ENCODE results near the gene TSPAN33. TPM values are rescaled to one million over a fixed set of nuclear protein-coding genes. Genes with fewer than 3 reads are reported as not detected.

The TSPAN33 gene
- total and polyA plus RNA-seq, 10 of the 15 experiments (the other 5 are each of a cell fraction or from before 2014, with no cell fraction given): 12.0 to 123 (median 86.3) TPM

GRCh38 chr7:129168231-129169021 is 23.9 kb downstream of the TSPAN33 start:
- WGBS (ENCODE audit: insufficient coverage, insufficient replicate concordance, low lambda C conversion rate, missing lambda C conversion rate): 92% methylated on average over 20 of the region's 20 CpGs
- Histone ChIP-seq H3K36me3 (ENCODE audit: control insufficient read depth in 2 of 2, insufficient read depth in 2 of 2, low read length in 1 of 2) (peaks cover 15 to 20% of the 10 kb centered on the region in 2 experiments), H3K27ac (ENCODE audit: control insufficient read depth, insufficient read depth) (peak overlapping the region; percentile 77), H3K9me3 (replicated peaks; ENCODE audit: control insufficient read depth, insufficient read depth, low read length) (no peaks in the 10 kb centered on the region), H3K27me3 (replicated peaks in 1 of 2; ENCODE audit: control insufficient read depth in 2 of 2, insufficient read depth in 2 of 2, low read length in 1 of 2) (no peaks in the 10 kb centered on the region), H2AFZ (ENCODE audit: control insufficient read depth, low read depth, low read length) (no peak overlapping the region), H3K9ac (ENCODE audit: control insufficient read depth, insufficient read depth, low read length) (no peak overlapping the region; the same call in 1 of the 2 replicates), H3K79me2 (ENCODE audit: control insufficient read depth, insufficient read depth, low read length) (no peaks in the 10 kb centered on the region), H3K4me3 (peak overlapping the region; percentile 52; the same call in 1 of the 2 replicates), H3K4me2 (ENCODE audit: control insufficient read depth, insufficient read depth) (peak overlapping the region; percentile 80), H3K4me1 (ENCODE audit: control insufficient read depth, insufficient read depth, low read length) (peaks cover 33% of the 10 kb centered on the region), H4K20me1 (ENCODE audit: control insufficient read depth, insufficient read depth) (no peaks in the 10 kb centered on the region)
- intact Hi-C loops (cut with micrococcal nuclease; ENCODE audit: unreplicated experiment): no loop called here
- BruUV-seq (replicated peaks): TSS peak; percentile 33
- FAIRE-seq (no peak), DNase-seq (ENCODE audit: low read depth, low spot score) (no peak), ATAC-seq (no peak)
- CTCF ChIA-PET: interaction anchor here (1.3 to 12.7 kb wide), 7 partner anchors 8 to 271 kb away, joined by 4 to 168 read pairs (median 7); partner anchors contain the start of gene TSPAN33
- RAD21 ChIA-PET (ENCODE audit: unreplicated experiment): interaction anchor here (2.2 to 4.0 kb wide), 2 partner anchors 22 to 42 kb away, joined by 14 to 37 read pairs; partner anchors contain the start of gene TSPAN33
- in situ Hi-C loops (cut with MboI): no loop called here
- SMC1A ChIA-PET (ENCODE audit: uncharacterized antibody, unreplicated experiment): interaction anchor here (0.7 to 3.3 kb wide), 8 partner anchors 8 to 74 kb away, joined by 3 to 28 read pairs (median 4); no protein-coding TSS in a partner anchor
- POLR2A ChIA-PET: interaction anchor here (1.2 to 5.3 kb wide), 3 partner anchors 18 to 28 kb away, joined by 3 to 32 read pairs (median 3); no protein-coding TSS in a partner anchor
- TF ChIP-seq POLR2A (IDR thresholded peaks at IDR 0.05; ENCODE audit: low read depth, low read length) (peak; percentile 54), NFIC (IDR thresholded peaks at IDR 0.05; ENCODE audit: low read depth, low read length) (no peak)

GRCh38 chr7:129169171-129169671 is 24.7 kb downstream of the TSPAN33 start:
- peak overlapping the region; percentile 77 for H3K27ac ChIP-seq (ENCODE audit: control insufficient read depth, insufficient read depth)
- ATAC-seq: peak; percentile 78
- SMC1A ChIA-PET (ENCODE audit: uncharacterized antibody, unreplicated experiment): interaction anchor here (0.6 to 3.3 kb wide), 13 partner anchors 9 to 205 kb away, joined by 3 to 9 read pairs (median 3); no protein-coding TSS in a partner anchor
- peak overlapping the region; percentile 66 for H3K9ac ChIP-seq (ENCODE audit: control insufficient read depth, insufficient read depth, low read length)
- H3K27me3 ChIP-seq (replicated peaks in 1 of 2; ENCODE audit: control insufficient read depth in 2 of 2, insufficient read depth in 2 of 2, low read length in 1 of 2): no peaks in the 10 kb centered on the region
- no peaks in the 10 kb centered on the region for H3K9me3 ChIP-seq (replicated peaks; ENCODE audit: control insufficient read depth, insufficient read depth, low read length)
- FAIRE-seq: no peak
- in situ Hi-C loops (cut with MboI) (no loop called here), intact Hi-C loops (cut with micrococcal nuclease; ENCODE audit: unreplicated experiment) (no loop called here)
- H3K4me2 ChIP-seq (ENCODE audit: control insufficient read depth, insufficient read depth): peak overlapping the region; percentile 80
- peak overlapping the region; percentile 52 for H3K4me3 ChIP-seq
- H3K79me2 ChIP-seq (ENCODE audit: control insufficient read depth, insufficient read depth, low read length): no peaks in the 10 kb centered on the region
- POLR2A ChIA-PET: interaction anchor here (0.7 to 5.3 kb wide), 4 partner anchors 19 to 307 kb away, joined by 3 to 32 read pairs (median 3); partner anchors contain the start of gene ATP6V1F
- peaks cover 33% of the 10 kb centered on the region for H3K4me1 ChIP-seq (ENCODE audit: control insufficient read depth, insufficient read depth, low read length)
- CTCF ChIA-PET: interaction anchor here (0.6 to 2.4 kb wide), 12 partner anchors 9 to 286 kb away, joined by 3 to 9 read pairs (median 4); no protein-coding TSS in a partner anchor
- H4K20me1 ChIP-seq (ENCODE audit: control insufficient read depth, insufficient read depth): no peaks in the 10 kb centered on the region
- BruUV-seq (replicated peaks): no TSS peak
- peaks cover 14 to 15% of the 10 kb centered on the region in 2 experiments for H3K36me3 ChIP-seq (ENCODE audit: control insufficient read depth in 2 of 2, insufficient read depth in 2 of 2, low read length in 1 of 2)
- peak overlapping the region; percentile 44; the same call in 1 of the 2 replicates for H2AFZ ChIP-seq (ENCODE audit: control insufficient read depth, low read depth, low read length)
- WGBS (ENCODE audit: insufficient coverage, insufficient replicate concordance, low lambda C conversion rate, missing lambda C conversion rate): 1% methylated on average over 26 of the region's 47 CpGs
- no peak for DNase-seq (ENCODE audit: low read depth, low spot score)
- RAD21 ChIA-PET (ENCODE audit: unreplicated experiment): interaction anchor here (0.8 to 4.0 kb wide), 5 partner anchors 11 to 95 kb away, joined by 3 to 37 read pairs (median 4); partner anchors contain the start of gene TSPAN33
- TF ChIP-seq CHD4 (IDR thresholded peaks at IDR 0.05) (no peak), BACH1 (IDR thresholded peaks at IDR 0.05; ENCODE audit: borderline replicate concordance) (peak; percentile 68; the same call in 1 of the 2 replicates), NRF1 (conservative IDR thresholded peaks at IDR 0.05; ENCODE audit: low read depth, low read length) (no peak), RB1 (IDR thresholded peaks at IDR 0.05; ENCODE audit: borderline replicate concordance) (no peak), POLR2AphosphoS2 (IDR thresholded peaks at IDR 0.05; ENCODE audit: low read depth, low read length) (no peak; the same call in 1 of the 2 replicates), BCL3 (IDR thresholded peaks at IDR 0.05; ENCODE audit: borderline replicate concordance, insufficient read depth, low read depth, low read length, poor library complexity, severe bottlenecking) (peak; percentile 11), SP1 (IDR thresholded peaks at IDR 0.05; ENCODE audit: low read depth, low read length) (no peak)
- TF ChIP-seq, protein P1, sequence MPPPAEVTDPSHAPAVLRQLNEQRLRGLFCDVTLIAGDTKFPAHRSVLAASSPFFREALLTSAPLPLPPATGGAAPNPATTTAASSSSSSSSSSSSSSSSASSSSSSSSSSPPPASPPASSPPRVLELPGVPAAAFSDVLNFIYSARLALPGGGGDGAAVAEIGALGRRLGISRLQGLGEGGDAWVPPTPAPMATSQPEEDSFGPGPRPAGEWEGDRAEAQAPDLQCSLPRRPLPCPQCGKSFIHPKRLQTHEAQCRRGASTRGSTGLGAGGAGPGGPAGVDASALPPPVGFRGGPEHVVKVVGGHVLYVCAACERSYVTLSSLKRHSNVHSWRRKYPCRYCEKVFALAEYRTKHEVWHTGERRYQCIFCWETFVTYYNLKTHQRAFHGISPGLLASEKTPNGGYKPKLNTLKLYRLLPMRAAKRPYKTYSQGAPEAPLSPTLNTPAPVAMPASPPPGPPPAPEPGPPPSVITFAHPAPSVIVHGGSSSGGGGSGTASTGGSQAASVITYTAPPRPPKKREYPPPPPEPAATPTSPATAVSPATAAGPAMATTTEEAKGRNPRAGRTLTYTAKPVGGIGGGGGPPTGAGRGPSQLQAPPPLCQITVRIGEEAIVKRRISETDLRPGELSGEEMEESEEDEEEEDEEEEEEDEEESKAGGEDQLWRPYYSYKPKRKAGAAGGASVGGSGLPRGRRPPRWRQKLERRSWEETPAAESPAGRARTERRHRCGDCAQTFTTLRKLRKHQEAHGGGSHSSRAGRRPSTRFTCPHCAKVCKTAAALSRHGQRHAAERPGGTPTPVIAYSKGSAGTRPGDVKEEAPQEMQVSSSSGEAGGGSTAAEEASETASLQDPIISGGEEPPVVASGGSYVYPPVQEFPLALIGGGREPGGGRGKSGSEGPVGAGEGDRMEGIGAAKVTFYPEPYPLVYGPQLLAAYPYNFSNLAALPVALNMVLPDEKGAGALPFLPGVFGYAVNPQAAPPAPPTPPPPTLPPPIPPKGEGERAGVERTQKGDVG (CRISPR knock-in tag; IDR thresholded peaks at IDR 0.05): no peak

Data from GM12878 (cell line).